Activated CD8-positive, alpha-beta memory T cell treated with anti-CD3 and anti-CD28 coated beads, Interleukin-2, amount 50 U/mL, for 48 hours (primary cell): ENCODE data around the gene GPSM3.
"Not testable (repeated sequence)": the region's sequence is repeated elsewhere in the genome, so short reads cannot be mapped to it uniquely, and the experiment has no call there.

Experiments used
- DNase-seq: peaks from one replicate; pipeline ENCODE4 v3.0.0-alpha.2; 2020

Gene GPSM3, protein sequence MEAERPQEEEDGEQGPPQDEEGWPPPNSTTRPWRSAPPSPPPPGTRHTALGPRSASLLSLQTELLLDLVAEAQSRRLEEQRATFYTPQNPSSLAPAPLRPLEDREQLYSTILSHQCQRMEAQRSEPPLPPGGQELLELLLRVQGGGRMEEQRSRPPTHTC

GRCh38 chr6:32192608-32193039, at the start of gene GPSM3:
Gene GPSM3 (minus strand): TSS chr6:32192643. CDS start chr6:32192513, 130 bp downstream.
- peak; percentile 67 for DNase-seq

GRCh38 chr6:32240686-32241085, 48.2 kb upstream of the GPSM3 start:
- no peak for DNase-seq

GRCh38 chr6:32239462-32239861, 47.0 kb upstream of the GPSM3 start:
- no peak for DNase-seq

- DNase-seq = no peak
These were observed 42.5 kb upstream of the GPSM3 start for GRCh38 chr6:32234934-32235333.

- DNase-seq = no peak
These were observed 34.0 kb upstream of the GPSM3 start for GRCh38 chr6:32226434-32226833.

DNA sequence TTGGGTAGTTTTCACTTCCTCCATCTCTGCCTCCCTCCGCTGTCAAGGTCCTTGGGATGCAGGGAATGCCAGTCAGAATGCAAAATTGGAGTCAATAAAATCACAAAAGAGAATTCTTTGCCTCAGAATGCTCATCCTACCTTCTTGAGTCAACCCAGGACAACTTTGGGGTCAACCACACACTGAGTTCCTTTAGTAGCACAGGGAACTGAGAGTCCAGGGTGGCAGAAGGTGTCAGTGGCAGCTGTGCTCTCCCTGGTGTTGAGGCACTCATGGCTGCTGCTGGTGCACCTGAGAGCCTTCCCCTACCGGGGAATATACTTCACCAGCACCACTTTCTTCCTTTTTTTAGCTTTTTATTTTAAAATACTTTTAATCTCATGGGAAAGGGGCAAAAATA, 32.3 kb upstream of the GPSM3 start:
- DNase-seq = no peak

DNA sequence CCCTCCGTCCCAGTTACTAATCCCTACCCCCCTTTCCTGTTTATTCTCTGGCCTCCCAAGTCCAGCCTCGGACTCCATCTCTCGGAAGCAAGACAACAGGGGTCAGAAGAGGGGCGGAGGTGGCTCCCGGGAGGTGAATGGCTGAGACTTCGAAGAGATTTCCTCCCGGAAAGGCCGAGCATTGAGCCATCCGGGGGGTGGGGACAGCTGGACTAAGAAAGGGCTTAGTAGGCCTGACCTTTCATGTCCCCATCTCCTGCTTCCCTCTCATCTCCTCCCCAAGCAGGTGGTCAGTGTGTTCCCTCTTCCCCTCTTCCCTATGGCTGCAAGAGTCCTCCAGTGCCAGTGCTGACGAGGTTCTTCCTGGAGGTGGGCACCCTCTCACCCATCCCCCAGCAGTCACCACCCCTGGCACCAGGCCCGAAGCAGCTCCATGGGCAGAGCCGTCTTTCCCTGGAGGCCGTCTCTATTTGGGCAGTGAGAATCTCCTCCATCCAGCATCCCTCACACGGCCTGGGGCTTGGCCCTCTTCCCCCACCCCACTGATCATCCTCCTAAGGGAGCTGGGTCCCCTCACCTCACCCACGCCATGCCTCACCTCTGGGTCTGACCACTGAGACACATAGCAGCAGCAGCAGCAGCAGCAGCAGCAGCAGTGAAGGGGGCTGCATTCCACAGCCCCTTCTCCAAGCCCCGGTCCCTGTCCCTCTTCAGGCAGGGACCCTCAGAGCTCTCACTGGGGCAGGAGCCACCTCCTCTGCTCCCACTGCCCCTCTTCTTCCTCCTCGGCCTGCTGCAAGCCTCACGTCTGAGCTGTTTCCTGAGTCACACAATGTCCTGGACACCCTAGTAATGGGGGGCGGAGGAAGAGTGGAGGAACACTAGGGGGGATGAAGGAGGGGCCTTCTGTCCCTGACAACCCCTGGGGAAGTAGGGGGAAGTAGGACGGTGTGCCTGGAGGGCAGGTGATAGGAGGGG, 31.1 kb upstream of the GPSM3 start, which contains the start of gene NOTCH4:
Gene NOTCH4 (minus strand): TSS at position 810 of the 978 bp plus-strand sequence. CDS start 139 bp downstream, at position 671.
- no peak for DNase-seq

- DNase-seq = no peak
These were observed 30.1 kb upstream of the GPSM3 start for GRCh38 chr6:32222333-32223230.

DNA sequence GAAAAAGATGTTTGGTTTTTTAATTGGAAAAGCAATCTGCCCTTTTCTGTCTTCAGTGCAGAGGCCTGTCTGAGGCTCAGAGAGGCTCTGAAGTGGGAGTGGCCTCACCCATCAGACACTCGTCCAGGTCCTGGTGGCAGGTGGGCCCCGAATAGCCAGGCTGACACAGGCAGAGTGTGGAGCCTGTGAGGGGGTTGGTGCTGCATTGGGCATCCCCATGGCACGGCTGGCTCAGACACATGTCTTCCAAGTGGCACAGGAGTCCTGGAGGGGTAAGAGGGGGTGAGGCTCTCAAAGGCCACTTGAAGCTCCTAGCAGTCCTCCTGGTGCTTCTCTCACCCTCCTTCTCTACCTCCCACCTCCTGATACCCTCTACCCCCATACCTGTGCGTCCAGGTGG, 27.6 kb upstream of the GPSM3 start:
- no peak for DNase-seq

DNA sequence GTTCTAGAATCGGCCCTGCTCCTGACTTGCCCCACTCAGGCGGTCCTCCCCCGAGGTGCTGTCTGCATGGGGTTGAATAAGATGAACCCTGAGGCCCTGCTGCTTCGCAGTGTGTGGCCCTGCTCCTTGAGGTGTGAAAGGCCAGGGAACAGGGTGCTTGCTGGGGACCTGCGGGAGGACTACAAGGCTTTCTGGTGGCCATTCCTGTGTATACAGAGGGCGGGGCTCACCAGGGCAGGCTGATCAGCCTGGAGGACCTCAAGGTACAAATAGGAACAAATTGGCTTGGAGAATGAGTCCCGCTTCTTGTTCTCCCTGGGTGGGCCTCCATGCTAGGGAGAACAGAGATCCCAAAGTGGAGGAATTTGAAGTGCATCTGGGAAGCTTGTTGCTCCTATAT, 25.7 kb upstream of the GPSM3 start:
- no peak for DNase-seq

- DNase-seq = no peak
These were observed 24.6 kb upstream of the GPSM3 start for GRCh38 chr6:32216998-32217397.

DNA sequence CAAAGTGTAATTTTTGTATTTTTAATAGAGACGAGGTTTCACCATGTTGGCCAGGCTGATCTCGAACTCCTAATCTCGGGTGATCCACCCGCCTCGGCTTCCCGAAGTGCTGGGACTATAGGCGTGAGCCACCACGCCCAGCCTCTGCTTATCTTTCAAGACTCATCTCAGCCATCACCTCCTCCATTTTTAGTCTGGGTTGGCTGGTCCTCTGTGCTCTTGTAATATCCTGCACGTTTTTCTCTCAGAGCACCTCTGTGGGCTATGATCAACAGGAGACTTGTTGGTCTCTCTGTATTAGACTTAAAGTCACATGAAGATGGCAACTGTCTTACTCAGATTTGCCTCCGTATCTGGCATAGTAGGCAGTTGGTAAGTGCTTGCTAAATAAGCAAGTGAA, 23.8 kb upstream of the GPSM3 start:
- no peak for DNase-seq

DNA sequence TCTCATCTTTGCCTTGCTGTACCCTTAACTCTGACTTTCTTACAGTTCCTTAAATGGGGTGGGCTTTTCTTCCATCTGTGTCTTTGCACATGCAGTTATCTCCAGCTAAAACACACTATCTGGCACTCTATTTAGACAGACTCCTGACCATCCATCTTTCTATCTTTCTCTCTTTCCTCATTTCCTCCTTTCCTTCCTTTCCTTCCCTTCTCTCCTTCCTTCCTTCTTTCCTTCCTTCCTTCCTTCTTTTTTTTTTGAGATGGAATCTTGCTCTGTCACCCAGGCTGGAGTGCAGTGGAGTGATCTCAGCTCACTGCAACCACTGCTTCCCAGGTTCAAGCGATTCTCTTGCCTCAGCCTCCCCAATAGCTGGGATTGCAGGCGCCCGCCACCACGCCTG, 23.2 kb upstream of the GPSM3 start:
- DNase-seq = no peak

DNA sequence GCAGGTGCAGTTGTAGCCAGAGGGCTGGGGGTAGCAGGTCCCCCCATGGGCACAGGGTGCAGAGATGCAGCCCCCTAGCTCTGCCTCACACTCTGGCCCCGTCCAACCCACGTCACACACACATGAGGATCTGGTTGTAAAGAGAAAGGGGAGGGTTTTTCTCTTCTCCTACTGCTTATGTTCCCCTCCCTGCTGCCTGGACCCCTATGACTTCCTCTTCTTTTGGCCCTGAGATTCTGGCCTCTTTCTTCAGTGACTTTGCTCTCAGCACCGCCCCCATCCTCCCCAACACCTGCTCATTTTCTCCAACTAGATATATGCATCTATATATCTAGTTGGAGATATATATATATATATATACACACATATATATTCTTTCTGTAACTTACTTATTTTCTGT, 21.7 kb upstream of the GPSM3 start:
- no peak for DNase-seq

DNA sequence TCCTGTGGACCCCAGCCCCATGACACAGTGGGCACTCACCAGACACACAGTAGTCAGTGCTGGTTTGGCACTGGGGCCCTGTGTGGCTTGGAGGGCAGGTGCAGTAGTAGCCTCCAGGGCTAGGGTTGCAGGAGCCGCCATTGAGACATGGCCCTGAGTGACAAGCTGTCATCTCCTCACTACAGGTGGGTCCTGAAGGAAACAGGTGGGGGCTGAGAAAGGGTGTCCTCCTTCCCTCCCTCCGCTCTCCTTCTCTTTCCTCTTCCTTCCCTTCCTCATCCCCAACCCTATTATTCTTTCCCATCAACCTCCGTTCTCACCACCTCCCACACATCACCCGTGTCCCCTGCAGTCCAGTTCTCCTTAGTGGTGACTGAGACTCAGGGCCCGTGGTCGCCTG, 21.2 kb upstream of the GPSM3 start:
- no peak for DNase-seq

- DNase-seq = no peak
These were observed 19.8 kb upstream of the GPSM3 start for GRCh38 chr6:32212076-32212760.

DNA sequence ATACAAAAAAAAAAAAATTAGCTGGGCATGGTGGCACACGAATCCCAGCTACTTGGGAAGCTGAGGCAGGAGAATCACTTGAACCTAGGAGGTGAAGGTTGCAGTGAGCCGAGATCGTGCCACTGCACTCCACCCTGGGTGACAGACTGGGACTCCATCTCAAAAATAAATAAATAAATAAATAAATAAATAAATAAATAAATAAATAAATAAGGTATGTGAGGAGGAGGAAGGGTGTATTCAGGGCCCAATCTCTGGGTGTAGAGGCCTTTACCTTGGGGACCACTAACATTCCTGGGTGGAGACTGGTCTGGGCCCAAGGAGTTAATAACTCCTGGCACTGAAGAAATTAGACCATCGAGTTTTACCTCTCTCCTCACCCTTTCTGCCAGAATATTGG, 19.0 kb upstream of the GPSM3 start:
- not testable (repeated sequence) for DNase-seq

DNA sequence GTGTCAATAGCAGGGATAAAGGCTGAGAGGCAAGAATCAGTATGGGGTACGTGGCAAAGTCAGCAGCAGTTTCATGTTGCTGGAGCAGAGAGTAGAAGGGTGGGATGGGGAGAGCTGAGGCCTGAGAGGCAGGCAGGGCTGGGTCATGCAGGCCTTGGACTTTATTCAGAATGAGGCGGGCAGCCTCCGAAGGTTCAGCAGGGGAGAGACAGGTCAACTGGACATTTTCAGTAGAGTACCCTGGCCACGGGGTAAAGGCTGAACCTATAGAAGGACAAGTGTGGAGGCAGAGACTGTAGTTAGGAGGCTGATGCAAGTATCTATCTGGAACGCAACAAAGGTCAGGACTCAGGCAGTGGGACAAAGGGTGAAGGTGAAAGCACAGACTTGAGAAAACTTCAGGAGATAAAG, 17.8 kb upstream of the GPSM3 start:
- no peak for DNase-seq

GRCh38 chr6:32208996-32209395, 16.6 kb upstream of the GPSM3 start:
- DNase-seq = no peak

DNA sequence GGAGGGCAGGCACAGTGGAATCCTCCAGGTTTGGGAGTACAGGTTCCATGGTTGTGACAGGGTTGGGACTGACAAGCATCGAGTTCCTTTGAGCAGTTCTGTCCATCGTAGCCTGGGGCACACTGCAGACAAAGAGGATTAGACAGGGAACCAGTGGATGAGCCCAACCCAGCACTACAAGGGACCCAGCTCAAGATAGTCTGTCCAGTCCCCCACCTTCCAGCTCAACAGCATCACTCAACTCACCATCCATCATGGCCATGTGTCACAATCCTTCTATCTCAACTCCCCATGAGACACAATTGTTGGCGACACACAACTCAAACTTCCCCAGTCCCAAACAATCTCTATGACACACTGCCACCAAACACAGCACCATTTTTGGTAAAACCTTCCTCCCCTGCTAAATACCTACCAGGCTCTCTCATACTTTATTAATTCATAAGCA, 11.8 kb upstream of the GPSM3 start:
- no peak for DNase-seq

- no peak for DNase-seq
These were observed 11.2 kb upstream of the GPSM3 start for GRCh38 chr6:32203426-32204267.
